Fibroblast of skin of abdomen (primary cell): ENCODE data around the gene ABCC4.

ENCODE experiments used
- DNase-seq: peaks from one replicate; pipeline ENCODE4 v3.0.0-alpha.2; 2013

The ABCC4 gene

GRCh38 chr13:95039415-95039814, 261.8 kb downstream of the ABCC4 start:
- DNase-seq = peak; percentile 2

- no peak for DNase-seq
Measured at GRCh38 chr13:95038949-95039348, 262.3 kb downstream of the ABCC4 start.

- DNase-seq = no peak
Measured at GRCh38 chr13:95035311-95036109, 265.7 kb downstream of the ABCC4 start.

GRCh38 chr13:95033890-95034289, 267.4 kb downstream of the ABCC4 start:
- no peak for DNase-seq

- DNase-seq = no peak
Measured at GRCh38 chr13:95032121-95032520, 269.1 kb downstream of the ABCC4 start.

- DNase-seq = no peak
Measured at GRCh38 chr13:95030821-95031343, 270.4 kb downstream of the ABCC4 start.

GRCh38 chr13:95027638-95028037, 273.6 kb downstream of the ABCC4 start:
- DNase-seq = no peak

GRCh38 chr13:95025116-95025515, 276.1 kb downstream of the ABCC4 start:
- no peak for DNase-seq

GRCh38 chr13:95023405-95023804, 277.8 kb downstream of the ABCC4 start:
- DNase-seq = no peak

- no peak for DNase-seq
Measured at GRCh38 chr13:95020298-95020987, 280.8 kb downstream of the ABCC4 start.

- DNase-seq = no peak
Measured at GRCh38 chr13:95019886-95020285, 281.4 kb downstream of the ABCC4 start.

- no peak for DNase-seq
Measured at GRCh38 chr13:95007322-95007721, 293.9 kb downstream of the ABCC4 start.

- no peak for DNase-seq
Measured at GRCh38 chr13:95005300-95005699, 296.0 kb downstream of the ABCC4 start.

GRCh38 chr13:95003019-95003813, 298.0 kb downstream of the ABCC4 start:
- no peak for DNase-seq

- no peak for DNase-seq
Measured at GRCh38 chr13:95002126-95002525, 299.1 kb downstream of the ABCC4 start.

- DNase-seq = no peak
Measured at GRCh38 chr13:94999871-95000270, 301.4 kb downstream of the ABCC4 start.

- DNase-seq = no peak
Measured at GRCh38 chr13:94997126-94997525, 304.1 kb downstream of the ABCC4 start.

- DNase-seq = no peak
Measured at GRCh38 chr13:94996445-94996844, 304.8 kb downstream of the ABCC4 start.

- no peak for DNase-seq
Measured at GRCh38 chr13:94994506-94994905, 306.7 kb downstream of the ABCC4 start.

- DNase-seq = peak; percentile 2
Measured at GRCh38 chr13:94993616-94994015, 307.6 kb downstream of the ABCC4 start.

- DNase-seq = no peak
Measured at GRCh38 chr13:94992036-94992960, 309.0 kb downstream of the ABCC4 start.

GRCh38 chr13:94988654-94989053, 312.6 kb downstream of the ABCC4 start:
- DNase-seq = no peak
